IMR-90 (cell line): ENCODE data around the gene GABPB2.
A peak's percentile ranks its signal among the peaks of the same experiment; 100 is the strongest.

Experiments
- BHLHE40 ChIP-seq: fragments of 150-350 bp; IDR thresholded peaks from 2 replicates; pipeline ENCODE4 v1.6.1; 2016; ENCODE audit warnings: mild to moderate bottlenecking, low read depth, low read length
- CEBPB ChIP-seq: IDR thresholded peaks from 2 replicates; pipeline ENCODE4 v1.6.1; 2012; ENCODE audit warnings: low read depth, low read length, improper control_type of control experiment
- CHD1 ChIP-seq: IDR thresholded peaks from 2 replicates; pipeline ENCODE4 v1.6.1; 2012; ENCODE audit warnings: low read depth, low read length, improper control_type of control experiment
- CTCF ChIP-seq: conservative IDR thresholded peaks from 2 replicates; pipeline ENCODE4 v1.5.1; 2012; ENCODE audit warnings: mild to moderate bottlenecking, low read depth, low read length, improper control_type of control experiment
- ELK1 ChIP-seq: fragments of 150-350 bp; IDR thresholded peaks from 2 replicates; pipeline ENCODE4 v1.6.1; 2016; ENCODE audit warnings: low read depth, mild to moderate bottlenecking, low read length, moderate library complexity, borderline replicate concordance
- MXI1 ChIP-seq: IDR thresholded peaks from 2 replicates; pipeline ENCODE4 v1.6.1; 2012; ENCODE audit warnings: low read depth, mild to moderate bottlenecking, low read length, moderate library complexity, borderline replicate concordance
- POLR2A ChIP-seq: IDR thresholded peaks from 2 replicates; pipeline ENCODE4 v1.6.1; 2012; ENCODE audit warnings: mild to moderate bottlenecking, low read depth, low read length
- RAD21 ChIP-seq: IDR thresholded peaks from 2 replicates; pipeline ENCODE4 v1.6.1; 2012; ENCODE audit warnings: low read length, improper control_type of control experiment
- RCOR1 ChIP-seq: IDR thresholded peaks from 2 replicates; pipeline ENCODE4 v1.6.1; 2012; ENCODE audit warnings: mild to moderate bottlenecking, low read length, improper control_type of control experiment; ENCODE audit not compliant: insufficient replicate concordance
- SMC3 ChIP-seq: fragments of 150-350 bp; IDR thresholded peaks from 2 replicates; pipeline ENCODE4 v1.6.1; 2016; ENCODE audit warnings: low read depth, mild to moderate bottlenecking, antibody characterized with exemption, low read length, moderate library complexity

DNA sequence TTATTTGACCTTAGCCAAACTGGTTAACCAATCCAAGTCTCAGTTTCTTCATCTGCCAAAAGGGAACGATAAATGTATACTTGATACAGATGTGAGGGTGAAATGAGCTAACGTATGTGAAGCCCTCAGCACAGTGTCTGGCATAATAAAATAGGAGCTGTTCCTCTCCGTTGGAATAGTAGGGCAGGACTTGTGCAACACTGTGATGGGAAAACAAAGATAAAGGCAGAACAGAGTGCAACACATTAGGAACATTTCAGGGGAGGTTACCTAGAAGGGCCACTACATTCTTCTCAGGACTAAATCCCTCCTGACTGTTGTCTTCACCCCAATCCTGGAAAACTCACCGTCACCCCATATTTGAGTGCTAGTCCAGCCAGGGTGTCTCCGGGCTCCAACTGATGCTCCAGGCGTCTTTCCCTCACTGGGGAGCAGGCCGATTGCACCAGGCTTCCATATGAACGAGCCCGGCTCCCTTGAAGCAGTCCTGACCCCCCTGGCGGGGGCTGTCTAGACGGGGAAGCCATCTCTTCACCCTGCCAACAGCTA, 94.2 kb downstream of the GABPB2 start:
- TF ChIP-seq CTCF = no peak
- no peak for TF ChIP-seq CHD1
- no peak for TF ChIP-seq ELK1
- TF ChIP-seq POLR2A = no peak
- TF ChIP-seq MXI1 = no peak
- no peak for TF ChIP-seq RAD21
- TF ChIP-seq CEBPB = peak; percentile 78
- TF ChIP-seq SMC3 = no peak
- no peak for TF ChIP-seq RCOR1
- no peak for TF ChIP-seq BHLHE40
